NK-92 (cell line): ENCODE data around the gene ELAVL4.

ENCODE experiments used
- DNase-seq: peaks from one replicate; lab custom pipeline; 2025; ENCODE audit not compliant: unreplicated experiment; lab: John Stamatoyannopoulos, UW

ELAVL4 gene

DNA sequence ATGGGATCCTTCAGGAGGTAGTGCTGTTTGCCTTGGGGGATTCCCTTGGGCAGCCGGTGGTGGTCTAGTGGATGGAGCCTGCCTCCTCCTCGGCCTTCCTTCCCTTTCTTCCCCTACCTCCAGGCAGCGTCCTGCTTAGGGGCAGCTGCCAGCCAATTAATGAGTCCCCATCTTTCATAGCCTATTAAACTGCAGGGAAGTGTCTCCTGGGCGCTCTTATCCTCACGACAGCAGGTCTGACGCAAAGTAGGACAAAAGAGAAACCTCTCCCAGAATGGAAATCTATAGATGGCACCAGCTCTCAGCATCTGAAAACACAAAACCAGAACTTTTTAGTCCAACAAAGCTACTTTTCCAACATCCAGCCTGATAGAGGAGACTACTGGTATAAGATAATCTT is 69.3 kb downstream of the ELAVL4 start:
- DNase-seq = no peak

DNA sequence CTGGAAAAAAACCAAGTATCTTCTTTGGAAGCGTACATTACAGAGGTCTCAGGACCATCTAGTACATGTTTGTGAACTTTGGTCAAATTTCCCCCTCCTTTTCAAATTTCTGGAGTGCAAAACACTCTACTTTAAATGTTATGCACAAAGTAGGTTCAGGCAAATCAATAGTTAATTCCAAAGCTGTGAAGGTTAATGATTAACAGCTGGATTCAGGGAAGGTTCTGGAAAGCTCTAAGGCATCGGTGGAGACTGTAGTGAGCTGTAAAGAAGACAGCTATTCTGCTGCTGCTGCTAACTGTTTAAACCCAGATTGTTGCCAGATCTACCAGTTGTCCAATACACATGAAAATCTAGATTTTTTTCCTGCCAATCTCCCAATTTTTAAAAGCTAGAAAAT is 70.9 kb downstream of the ELAVL4 start:
- no peak for DNase-seq

DNA sequence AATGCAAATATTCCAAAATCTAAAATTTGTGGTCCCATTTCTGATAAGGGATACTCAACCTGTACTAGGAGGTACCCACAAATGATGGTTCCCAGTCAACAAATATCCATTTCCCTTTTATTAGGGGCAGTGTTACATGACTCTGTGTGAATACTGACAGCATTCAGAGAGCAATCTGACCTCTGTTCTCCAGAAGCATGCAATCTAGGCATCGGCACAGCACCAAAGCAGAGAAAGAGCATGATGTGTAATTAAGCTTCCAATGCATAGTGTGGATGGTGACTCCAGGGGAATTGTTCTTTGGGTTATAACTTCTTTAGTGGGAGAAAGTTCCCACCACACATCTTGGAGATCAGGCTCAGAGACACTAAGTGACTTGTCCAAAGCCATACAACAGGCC is 71.6 kb downstream of the ELAVL4 start:
- DNase-seq = no peak

DNA sequence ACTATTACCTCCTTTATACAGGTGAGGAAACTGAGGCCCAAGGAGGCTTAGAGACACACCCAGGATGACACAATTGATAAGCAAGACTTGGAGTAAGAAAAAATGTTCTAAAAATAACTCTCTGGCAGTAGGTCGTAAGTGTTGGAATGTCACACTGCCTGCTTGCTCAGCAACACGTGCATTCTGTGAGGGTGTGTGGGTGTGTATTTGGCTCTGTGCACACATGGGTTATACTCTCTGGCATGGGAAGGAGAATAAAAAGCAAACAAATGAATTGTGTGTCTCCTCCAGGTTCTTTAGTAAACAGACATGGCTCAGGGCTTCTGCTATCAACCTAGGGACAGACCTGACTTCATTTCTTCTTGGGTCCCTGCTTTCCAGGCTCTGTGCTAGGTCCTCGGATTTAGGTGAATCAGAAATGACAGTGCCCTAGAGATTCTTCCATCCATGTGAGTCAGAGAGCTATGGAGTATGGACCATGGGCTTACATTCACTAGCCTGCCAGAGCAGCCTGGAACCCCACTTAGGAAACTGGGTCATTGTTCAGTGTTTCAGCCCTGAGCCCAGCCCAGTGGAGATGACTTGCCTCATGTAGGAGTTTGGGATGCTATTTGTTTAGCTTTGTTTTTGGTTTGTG is 72.4 kb downstream of the ELAVL4 start:
- DNase-seq = no peak

DNA sequence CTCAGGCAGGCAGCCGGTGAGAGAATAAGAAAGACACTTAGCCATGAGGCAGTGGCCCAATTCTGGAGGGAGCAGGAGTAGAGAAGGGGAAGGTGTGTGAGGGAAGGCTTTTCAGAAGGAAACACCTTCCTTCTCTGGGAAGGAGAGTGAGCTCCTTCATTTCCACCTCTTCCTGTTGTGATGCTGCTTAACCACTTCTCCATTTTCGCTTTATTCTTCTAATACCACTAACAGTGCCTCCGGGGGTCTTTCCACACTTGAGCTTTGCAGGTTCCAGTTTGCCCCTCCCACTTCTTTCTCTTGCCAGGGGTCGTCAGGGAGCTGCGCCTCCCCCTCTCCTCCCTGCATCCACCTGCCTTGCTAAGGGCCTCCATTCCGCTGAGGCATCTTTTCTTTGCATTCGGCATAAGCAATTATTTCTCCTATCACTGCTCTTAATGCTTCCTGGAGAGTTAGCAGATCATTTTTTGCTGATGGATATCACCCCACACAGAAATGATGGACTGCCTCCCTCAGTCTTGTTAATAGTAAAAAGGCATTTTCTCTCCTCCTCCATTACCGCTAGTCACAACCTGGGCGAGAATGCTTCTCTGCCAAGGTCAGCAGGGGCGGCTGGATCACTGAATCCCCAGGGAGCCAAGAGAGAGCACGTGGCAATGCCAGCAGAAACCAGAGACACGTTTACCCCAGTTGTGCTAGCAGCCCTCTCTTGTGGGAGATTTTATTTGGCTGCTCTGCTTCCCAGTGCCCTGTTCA is 74.8 kb downstream of the ELAVL4 start:
- no peak for DNase-seq

DNA sequence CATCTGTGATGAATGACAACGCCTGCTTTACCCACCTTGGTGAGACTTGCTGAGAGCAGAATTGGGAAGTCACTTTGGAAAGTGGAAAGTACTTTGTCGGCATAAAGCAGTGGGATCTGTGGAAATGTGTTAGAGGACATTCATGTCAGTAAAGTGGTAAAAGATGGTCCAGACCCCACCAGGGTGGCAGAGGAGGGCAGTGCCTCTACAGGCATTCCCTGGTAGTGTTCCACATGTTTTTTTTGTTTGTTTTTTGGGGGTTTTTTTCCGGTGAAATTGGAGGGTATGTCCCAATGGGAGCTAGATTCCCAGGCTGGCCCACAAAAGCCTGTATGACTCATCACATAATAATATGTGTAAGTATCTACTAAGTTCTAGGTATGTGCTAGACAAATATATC is 80.6 kb downstream of the ELAVL4 start:
- DNase-seq = no peak

DNA sequence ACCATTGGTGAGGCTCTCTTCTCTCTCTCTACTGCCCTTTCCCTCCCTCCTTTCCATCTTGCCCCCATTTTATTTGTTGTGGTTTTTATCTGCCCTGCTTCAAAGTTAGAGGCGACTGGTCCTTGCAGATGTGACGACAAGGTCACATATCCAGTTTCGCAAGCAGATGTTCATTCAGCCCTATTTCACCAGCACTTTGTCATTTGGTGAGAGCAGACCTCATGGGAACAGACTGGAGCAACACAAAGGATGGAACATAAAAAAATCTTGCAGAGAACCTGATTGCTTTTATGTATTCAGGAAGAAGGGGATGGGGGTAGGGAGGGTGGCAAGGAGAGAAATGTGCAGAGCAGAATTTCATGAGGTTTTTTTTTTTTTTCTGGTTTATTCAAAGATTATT is 84.3 kb downstream of the ELAVL4 start:
- no peak for DNase-seq

DNA sequence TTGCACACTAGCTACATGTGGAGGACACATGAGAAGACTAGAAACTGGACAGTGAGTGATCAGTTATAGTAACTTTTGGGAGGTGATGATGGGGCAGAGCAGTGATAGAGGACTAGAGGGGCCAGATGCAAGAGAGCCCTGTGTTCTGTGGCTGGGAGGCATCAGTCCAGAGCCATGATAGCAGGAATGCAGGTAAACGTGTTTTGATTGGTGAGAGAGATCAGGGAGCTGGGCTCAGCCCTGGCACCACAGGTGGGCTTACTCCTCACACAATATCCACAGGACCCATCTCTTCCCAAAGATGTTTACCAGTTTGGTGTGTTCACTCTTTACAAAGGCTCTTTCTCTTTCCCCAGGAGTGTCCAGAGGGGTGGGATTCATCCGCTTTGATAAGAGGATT is 86.5 kb downstream of the ELAVL4 start:
- no peak for DNase-seq

DNA sequence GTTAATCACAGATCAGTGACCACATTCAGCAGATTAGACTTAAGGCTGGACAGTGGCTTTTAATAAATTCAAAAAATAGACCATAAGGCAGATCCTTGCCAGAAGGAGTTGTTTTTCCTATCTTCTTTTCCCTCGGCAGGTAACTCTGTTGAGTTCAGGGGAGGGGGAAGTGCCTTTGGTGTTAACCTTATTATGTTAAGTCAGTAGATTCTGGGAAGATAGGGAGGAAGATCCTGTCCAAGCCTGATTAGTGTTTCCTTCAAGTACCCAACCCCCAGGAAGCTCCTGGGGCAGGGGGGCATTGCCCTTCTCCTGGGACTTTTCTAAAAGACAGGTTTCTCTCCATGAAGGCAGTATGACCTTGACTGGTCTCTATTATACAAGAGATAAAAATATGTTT is 87.4 kb downstream of the ELAVL4 start:
- no peak for DNase-seq

DNA sequence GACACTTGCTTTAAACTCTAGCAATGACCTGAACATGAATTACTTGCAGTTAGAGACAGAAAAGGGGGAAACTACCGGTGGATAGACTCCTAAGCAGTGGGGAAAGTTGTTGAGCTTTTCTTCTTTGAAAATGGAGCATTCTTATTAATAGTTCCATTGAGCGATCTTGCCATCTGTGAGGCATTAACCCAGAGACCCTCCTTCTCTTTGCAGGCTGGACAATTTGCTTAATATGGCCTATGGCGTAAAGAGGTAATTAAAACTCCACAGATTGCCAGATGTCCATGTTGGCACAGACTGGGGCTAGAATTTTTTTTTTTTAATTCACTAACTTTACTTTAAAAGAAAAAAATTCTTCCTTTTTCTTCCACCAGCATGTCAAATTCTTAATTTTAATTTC is 88.5 kb downstream of the ELAVL4 start:
- DNase-seq = no peak

DNA sequence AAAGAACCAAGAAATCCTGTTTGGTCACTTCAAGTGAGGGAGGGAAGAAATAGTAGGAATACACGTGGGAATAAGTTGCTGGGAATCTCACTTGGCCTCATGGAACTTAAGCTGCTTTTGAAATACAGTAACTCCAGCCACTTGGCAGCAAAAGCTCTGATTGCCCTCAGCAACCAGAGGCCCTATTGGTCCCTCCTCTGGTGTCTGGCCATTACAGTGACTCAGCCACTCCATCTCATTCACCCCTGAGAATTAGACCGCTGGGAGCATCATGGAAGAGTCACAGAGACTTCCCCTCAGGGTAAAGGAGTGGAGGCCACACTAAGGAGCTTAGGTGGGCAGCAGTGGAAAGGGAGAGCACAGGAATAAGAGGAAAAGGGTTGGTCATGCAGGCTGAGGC is 99.6 kb downstream of the ELAVL4 start:
- DNase-seq = no peak

DNA sequence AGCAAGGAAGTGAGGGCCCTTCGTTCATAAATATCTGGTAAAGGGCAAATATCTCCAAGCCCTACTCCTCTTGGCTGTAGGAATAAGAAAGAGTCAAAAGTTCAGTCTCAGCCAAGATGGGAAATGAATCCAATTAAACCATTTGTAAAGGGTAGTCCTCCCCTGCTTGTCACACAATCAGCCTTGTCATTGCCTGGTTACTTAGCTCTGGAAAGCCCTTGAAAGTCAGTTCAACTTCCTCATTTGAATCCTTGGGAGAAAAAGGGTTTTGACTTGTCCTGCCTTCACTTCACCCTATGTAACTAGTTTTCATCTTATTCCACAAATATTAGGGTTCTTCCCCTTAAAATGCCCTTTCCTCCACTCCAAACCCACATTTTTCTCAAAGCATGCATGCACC is 100.0 kb downstream of the ELAVL4 start:
- no peak for DNase-seq

DNA sequence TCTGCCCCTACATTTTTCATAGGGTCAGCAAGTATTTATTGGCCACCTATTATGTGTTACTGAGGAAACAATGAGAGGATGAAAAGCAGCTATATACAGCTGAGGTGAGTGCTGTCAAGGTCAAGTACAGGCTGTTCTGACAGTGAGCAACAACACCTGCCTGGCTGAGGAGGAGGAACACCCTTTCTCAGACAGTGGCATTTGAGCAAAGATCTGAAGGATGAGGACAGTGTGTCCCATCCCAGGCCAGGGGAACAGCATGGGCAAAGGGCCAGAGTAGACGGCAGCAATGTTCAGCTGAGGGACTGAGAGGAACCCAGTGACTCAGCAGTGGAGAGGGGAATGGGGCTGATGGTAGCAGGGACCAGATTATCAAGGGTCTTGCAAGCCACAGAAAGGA is 101.0 kb downstream of the ELAVL4 start:
- no peak for DNase-seq

DNA sequence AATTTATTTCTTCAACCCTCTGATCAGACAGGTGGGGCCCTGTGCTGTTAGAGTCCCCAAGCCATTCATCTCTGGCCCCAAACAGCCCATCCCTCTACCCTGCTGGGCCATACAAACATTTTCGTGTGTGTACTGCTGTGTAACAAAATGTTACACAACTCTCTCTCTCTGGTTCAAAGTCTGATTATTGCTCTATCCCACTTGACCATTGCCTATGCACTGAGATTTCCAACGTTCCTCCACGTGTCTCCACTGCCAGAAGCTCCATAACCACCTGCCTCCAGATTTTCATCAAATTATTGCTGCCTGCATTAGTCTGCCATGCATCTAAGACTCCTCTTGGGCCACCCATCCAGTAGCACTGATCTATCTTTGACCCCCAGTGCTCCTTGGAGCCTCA is 104.8 kb downstream of the ELAVL4 start:
- DNase-seq = no peak

DNA sequence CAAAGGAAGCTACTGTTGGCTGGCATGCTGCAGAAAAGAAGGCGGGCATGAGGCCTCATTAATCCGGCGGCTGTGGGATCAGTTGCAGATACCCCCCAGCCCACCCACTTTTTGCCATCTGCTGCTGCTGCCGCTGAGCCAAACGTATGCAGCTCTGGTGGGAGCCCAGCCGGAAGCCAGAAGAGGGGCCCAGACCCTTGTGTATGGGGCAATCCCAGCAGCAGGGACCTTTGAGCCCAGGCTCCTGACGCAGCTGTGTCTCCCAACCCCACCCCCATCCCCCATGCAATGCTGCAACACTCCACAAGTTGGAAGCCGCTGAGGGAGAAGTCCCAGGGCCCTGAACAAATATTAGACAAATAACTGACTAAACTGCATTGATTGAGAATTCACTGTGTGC is 106.0 kb downstream of the ELAVL4 start:
- DNase-seq = no peak

DNA sequence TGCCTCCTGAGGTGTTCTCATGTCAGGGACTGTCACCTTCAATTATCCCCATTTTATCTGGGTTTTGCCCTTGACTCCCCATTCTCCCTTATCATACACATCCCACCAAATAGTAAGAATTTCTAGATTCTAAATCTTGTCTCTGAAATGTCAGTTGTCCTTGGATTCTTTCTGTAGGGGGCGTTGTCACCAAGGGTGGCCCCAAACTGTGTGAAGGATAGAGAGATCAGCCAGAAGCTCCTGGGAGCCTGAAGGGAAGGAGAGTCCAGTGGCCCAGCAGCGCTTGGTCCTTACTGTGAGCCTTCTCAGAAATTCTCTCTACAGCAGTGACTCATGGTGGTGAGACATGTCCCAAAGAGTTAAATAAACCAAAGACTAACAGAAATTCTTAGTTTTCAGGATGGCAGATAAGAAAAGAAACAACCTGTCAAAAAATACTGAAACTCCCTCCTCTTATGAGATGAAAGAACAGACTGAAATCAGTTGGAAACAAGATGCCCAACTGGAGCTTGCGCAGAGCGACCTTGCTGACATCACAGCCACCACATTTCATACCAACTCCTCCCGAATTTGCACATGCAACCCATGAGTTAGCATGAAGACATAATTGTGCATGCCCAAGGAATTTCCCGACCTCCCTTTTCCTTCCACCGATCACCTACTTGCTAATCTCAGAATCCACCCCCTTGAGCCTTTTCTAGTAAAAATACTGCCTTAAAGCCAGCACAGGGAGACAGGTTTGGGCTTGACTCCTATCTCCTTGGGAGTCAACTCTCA is 109.8 kb downstream of the ELAVL4 start:
- no peak for DNase-seq

DNA sequence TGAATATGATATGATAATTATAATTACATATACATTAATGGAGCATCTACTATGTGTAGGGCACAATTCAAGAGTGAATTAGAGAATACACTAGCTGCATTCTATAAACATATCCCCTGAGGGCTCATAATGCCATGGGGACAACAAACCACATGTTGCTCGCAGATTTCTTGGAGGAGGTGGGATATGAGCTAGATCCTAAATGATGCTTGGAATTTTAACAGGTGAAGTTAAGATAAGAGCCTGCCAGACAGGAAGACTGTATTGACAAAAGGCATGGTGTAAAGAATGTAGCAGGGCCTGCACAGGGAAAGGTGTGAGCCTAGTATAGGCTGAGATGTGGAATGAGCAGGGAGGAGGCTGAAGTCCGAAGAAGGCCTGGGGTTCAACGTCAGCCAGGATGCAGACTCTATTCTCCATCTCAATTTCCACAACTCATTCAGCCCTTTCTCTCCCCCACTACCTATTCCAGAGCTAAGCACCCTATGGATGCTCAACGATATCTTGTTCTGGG is 120.2 kb downstream of the ELAVL4 start:
- no peak for DNase-seq

DNA sequence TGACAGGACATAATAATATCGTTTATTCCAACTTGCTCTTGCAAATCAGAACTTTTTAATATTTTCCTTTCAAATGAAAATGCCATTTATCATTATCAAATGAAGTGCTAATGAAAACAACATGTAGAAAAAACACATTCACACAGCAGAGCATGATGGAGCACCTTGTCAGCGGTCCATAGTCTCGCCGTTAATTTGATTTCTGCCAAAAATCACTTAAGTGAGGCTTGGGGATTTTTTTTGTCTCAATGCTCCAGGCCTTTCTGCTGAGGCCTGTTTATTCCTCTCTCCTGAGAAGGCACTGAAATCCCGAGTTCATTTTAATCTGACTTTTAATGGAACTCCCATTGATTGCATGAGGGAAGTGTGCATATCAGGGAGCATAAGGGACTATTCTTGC is 122.5 kb downstream of the ELAVL4 start:
- DNase-seq = no peak

DNA sequence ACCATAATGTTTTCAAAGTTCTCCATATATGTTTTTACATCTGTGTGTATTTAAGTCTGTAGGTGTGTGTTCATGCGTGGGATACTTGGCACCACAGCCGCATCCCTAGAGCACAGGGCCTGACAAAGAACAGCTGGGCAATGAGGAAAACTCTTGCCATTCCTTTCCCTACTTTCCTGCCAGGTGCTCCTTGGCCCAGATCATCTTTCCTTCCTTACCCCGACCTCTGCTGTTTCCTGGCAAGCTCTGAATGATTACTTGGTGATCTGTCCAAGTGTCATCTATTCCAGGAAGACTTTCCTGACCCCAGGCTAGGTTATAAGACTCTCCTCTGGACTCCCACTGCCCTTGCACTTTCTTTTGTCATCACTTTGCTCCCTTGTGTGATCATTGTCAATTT is 123.6 kb downstream of the ELAVL4 start:
- DNase-seq = no peak

DNA sequence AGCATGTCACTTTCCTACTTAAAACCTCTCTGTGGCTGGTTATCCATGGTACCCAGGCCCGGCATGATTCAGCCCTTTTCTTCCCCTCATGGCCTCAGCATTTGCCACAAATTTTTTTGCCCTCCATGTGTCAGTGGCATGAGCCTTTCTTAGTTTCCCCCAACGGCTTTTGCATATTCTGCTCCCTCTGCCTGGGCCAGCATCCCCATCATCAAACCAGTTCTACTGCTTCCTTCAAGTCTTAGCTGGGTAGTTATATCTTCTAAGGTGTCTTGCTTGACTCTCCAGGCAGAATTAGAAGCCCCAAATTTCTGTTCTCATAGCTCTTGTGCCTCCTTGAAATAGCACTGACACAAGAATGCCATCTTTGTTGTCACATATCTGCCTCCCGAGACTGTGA is 127.9 kb downstream of the ELAVL4 start:
- no peak for DNase-seq

DNA sequence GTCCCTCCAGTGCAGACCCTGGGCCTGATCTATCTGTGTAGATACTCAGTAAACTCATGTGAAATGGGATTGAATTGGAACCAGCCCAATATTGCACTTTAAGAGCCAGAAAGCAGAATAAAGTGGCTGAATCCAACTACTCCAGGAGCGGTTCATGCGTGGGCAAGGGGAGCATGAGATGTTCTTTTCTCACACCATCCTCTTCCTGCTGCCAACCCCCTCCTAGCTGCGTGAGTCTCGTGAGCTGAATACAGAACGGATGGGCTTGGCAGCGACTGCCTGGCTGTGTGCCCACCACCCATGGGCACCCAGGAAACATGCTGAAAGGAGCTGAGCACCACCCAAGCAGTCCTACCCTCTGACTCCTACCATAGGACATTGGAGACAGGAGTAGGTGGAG is 128.3 kb downstream of the ELAVL4 start:
- no peak for DNase-seq

DNA sequence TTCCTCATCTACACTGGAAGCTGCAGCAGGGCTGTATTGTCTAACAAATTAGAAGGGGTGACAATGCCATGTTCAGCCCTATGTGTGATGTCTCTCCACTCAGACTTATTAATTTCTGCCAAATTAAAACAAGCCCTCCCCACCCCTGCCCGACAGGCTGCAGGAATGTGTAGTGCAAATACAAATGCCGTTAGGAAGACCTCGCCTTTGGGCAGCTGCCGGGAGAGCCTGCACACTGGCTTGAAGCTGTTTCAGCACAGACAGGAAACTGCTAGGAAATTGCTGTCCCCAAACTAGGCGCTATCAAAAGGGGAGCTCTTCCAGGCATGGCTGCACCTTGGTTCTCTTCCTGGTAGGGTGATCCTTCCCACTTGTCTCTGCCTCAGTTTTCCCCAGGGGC is 135.2 kb downstream of the ELAVL4 start:
- no peak for DNase-seq
